Sigmoid colon (tissue), 7 donors: ENCODE data around the gene WSCD1. TPM values are rescaled to one million over a fixed set of nuclear protein-coding genes. Genes with fewer than 3 reads are reported as not detected.

ENCODE experiments used
- DNase-seq: peaks from one replicate; pipeline ENCODE4 v3.0.0-alpha.2; 2019
- H3K27ac ChIP-seq, 4 donors: fragments of 200-600 bp; sonication (generic); one replicate each; pipeline ENCODE4 v1.5.1; 2016 to 2019; ENCODE audit warnings: mild to moderate bottlenecking in 1 of 4
- H3K27me3 ChIP-seq, 3 donors: fragments of 200-600 bp; sonication (generic); one replicate each; pipeline ENCODE4 v1.5.1; 2019; ENCODE audit warnings: mild to moderate bottlenecking in 1 of 3
- H3K36me3 ChIP-seq, 4 donors: fragments of 200-600 bp; sonication (generic); one replicate each; pipeline ENCODE4 v1.5.1; 2016 to 2019
- H3K4me1 ChIP-seq, 4 donors: fragments of 200-600 bp; sonication (generic); one replicate each; pipeline ENCODE4 v1.5.1; 2017 to 2019
- H3K4me3 ChIP-seq, 4 donors: fragments of 200-600 bp; sonication (generic); one replicate each; pipeline ENCODE4 v1.5.1; 2017 to 2019; ENCODE audit warnings: mild to moderate bottlenecking in 2 of 4, moderate library complexity in 1 of 4
- H3K9me3 ChIP-seq, 4 donors: fragments of 200-600 bp in 3 of 4; sonication (generic) in 3 of 4; one replicate each; pipeline versions ENCODE4 v1.5.1 to v1.6.1; 2013 to 2019
- EP300 ChIP-seq, 4 donors: sonication (generic); formaldehyde crosslinking; IDR thresholded peaks; one replicate each; pipeline ENCODE4 v1.6.1; 2017; ENCODE audit warnings: antibody characterized with exemption in 4 of 4
- POLR2A ChIP-seq, 2 donors: fragments of 450-650 bp; IDR thresholded peaks; one replicate each; pipeline ENCODE4 v1.6.1; 2016; ENCODE audit warnings: antibody characterized with exemption in 2 of 2, mild to moderate bottlenecking in 2 of 2, moderate library complexity in 2 of 2
- POLR2AphosphoS5 ChIP-seq, 4 donors: sonication (generic); formaldehyde crosslinking; IDR thresholded peaks; one replicate each; pipeline ENCODE4 v1.6.1; 2017; ENCODE audit warnings: antibody characterized with exemption in 4 of 4
- whole genome bisulfite sequencing, 2 donors: extraction: QIAGEN DNeasy Blood & Tissue Kit; methylation state at CpG; one replicate each; pipeline ENCODE4 v1.1.7; 2013; 5-methylcytosine and 5-hydroxymethylcytosine counted together
- intact Hi-C: fragments of 100-400 bp; cut with DNase I; formaldehyde crosslinking; loops from one replicate; pipeline ENCODE4 v1.15.1; 2023
- polyA plus RNA-seq, 3 donors: library from polyadenylated mRNA; stranded (reverse); fragments of 200-250 nt; gene quantifications; one replicate each; pipeline ENCODE4 v1.2.3, GENCODE V29; 2013
- total RNA-seq, 4 donors: library from RNA; depleted of rRNA; stranded (reverse); fragments of >200 nt; gene quantifications; one replicate each; pipeline ENCODE4 v1.1.0, GENCODE V29; 2016
- TF ChIP-seq, protein P1 (sequence below), 4 experiments: fragments of 450-650 bp in 3 of 4; fragments of 200-600 bp in 1 of 4; IDR thresholded peaks; one replicate each; pipeline ENCODE4 v1.5.1; 2016 to 2019; ENCODE audit warnings: antibody characterized with exemption in 4 of 4, mild to moderate bottlenecking in 3 of 4, moderate library complexity in 2 of 4
- donor health status: healthy with polysubstance abuse.
- donor health status: Bipolar disorder and iron deficiency.
- donor health status: healthy.

Gene WSCD1
- 1 to 10 TPM; 1.6 to 7.5 (median 2.1) TPM for total RNA-seq
- polyA plus RNA-seq, result 1 to 10 TPM; 3.8 to 9.6 (median 9.5) TPM

DNA sequence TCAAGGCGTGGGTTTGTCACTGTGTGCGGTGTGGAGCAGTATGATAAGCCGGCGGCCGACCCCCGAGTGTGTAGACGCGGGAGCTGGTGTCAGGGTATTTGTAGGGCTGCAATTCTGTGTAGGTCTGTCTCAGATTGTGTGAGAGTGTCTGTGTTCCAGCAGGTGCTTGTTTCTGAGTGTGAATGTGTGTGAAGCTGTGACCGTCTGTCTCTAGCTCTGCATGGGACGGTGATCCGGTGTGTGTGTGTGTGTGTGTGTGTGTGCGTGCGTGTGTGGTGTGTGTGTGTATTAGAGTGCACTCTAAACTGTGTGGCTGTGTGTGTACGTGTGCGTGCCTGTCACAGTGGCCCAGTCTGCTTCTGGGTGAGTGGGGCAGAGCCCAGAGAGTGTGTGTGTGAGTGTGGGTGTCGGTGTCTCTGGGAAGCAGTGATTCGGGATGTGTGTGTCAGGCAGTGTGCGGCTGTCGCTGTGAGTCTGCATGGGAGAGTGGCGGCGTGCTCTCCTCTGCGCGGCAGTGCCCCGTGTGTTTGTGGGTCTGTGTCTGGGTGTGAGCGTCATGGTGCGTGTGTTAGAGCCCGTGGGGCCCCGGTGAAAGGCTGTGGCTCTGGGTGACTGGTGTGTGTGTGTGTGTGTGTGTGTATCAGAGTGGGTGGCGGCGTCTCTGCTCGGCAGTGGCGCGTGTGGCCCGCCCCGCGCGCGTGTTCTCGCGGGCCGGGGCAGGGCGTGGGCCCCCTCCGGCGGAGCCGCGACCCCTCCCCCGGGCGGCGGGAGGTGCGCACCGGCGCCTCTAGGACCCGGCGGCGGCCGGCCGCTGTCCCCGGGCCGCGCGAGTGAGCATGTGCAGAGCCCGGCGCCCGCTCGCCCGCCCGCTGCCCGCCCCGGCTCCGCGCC is at the start of gene WSCD1:
WSCD1 (plus strand) TSS at position 841 of the 891 bp plus-strand sequence. CDS start 10,280 bp downstream, outside the sequence.
- H3K36me3 ChIP-seq, result no peaks in the 10 kb centered on the region
- intact Hi-C loops, result no loop called here
- TF ChIP-seq, protein P1, sequence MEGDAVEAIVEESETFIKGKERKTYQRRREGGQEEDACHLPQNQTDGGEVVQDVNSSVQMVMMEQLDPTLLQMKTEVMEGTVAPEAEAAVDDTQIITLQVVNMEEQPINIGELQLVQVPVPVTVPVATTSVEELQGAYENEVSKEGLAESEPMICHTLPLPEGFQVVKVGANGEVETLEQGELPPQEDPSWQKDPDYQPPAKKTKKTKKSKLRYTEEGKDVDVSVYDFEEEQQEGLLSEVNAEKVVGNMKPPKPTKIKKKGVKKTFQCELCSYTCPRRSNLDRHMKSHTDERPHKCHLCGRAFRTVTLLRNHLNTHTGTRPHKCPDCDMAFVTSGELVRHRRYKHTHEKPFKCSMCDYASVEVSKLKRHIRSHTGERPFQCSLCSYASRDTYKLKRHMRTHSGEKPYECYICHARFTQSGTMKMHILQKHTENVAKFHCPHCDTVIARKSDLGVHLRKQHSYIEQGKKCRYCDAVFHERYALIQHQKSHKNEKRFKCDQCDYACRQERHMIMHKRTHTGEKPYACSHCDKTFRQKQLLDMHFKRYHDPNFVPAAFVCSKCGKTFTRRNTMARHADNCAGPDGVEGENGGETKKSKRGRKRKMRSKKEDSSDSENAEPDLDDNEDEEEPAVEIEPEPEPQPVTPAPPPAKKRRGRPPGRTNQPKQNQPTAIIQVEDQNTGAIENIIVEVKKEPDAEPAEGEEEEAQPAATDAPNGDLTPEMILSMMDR (IDR thresholded peaks at IDR 0.05), result no peak
- TF ChIP-seq EP300 (IDR thresholded peaks at IDR 0.05) (no peak), POLR2AphosphoS5 (IDR thresholded peaks at IDR 0.05) (no peak), POLR2A (IDR thresholded peaks at IDR 0.05) (no peak)
- H3K27ac ChIP-seq, result no peak within 1 kb of the TSS
- peaks cover 0 to 25% (median 5%) of the 10 kb centered on the region in 3 donors for H3K27me3 ChIP-seq
- DNase-seq, result no peak
- 2 to 10% methylated on average over 71 of the region's 71 CpGs for WGBS, 2 donors
- peaks cover 0 to 22% (median 15%) of the 10 kb centered on the region in 4 donors for H3K4me1 ChIP-seq
- H3K4me3 ChIP-seq, result peak within 1 kb of the TSS; percentile 29 to 75 (median 63)
- H3K9me3 ChIP-seq, result no peaks in the 10 kb centered on the region

- Histone ChIP-seq H3K27ac (no peak overlapping the region), H3K36me3 (no peaks in the 10 kb centered on the region), H3K27me3 (no peaks in the 10 kb centered on the region), H3K9me3 (no peaks in the 10 kb centered on the region), H3K4me3 (no peak overlapping the region), H3K4me1 (no peaks in the 10 kb centered on the region)
- TF ChIP-seq EP300 (IDR thresholded peaks at IDR 0.05), result no peak
- no peak for TF ChIP-seq POLR2A (IDR thresholded peaks at IDR 0.05)
- no peak for TF ChIP-seq POLR2AphosphoS5 (IDR thresholded peaks at IDR 0.05)
- DNase-seq, result no peak
- WGBS, 2 donors, result 50 to 75% methylated on average over 5 of the region's 5 CpGs
- intact Hi-C loops, result no loop called here
Observed at GRCh38 chr17:6021011-6021400, 49.2 kb upstream of the WSCD1 start.

DNA sequence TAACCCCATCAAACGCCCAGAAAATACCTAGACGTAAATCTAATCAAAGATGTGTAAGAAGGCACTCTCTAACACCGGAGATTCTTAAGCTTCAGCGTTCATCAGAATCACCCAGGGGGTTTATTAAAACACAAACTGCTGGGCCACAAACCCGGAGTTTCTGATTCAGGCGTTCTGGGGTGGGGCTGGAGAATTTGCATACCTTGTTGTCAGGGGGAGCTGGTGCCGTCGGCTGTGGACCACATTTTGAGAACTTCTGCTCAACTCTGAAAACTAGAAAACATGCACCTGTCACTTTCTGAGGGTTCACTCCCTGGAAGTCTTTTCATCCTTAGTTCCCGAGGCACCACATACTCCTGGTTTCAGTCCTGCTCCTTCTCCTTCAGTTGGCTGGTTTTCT is 48.6 kb upstream of the WSCD1 start:
- no peak for DNase-seq
- intact Hi-C loops, result no loop called here
- no peaks in the 10 kb centered on the region for H3K4me1 ChIP-seq
- H3K27me3 ChIP-seq, result no peaks in the 10 kb centered on the region
- H3K36me3 ChIP-seq, result no peaks in the 10 kb centered on the region
- 69 to 83% methylated on average over 9 of the region's 9 CpGs for WGBS, 2 donors
- TF ChIP-seq POLR2AphosphoS5 (IDR thresholded peaks at IDR 0.05), result no peak
- TF ChIP-seq, protein P1 (IDR thresholded peaks at IDR 0.05), result no peak
- TF ChIP-seq EP300 (IDR thresholded peaks at IDR 0.05), result no peak
- TF ChIP-seq POLR2A (IDR thresholded peaks at IDR 0.05), result no peak
- H3K4me3 ChIP-seq, result no peak overlapping the region
- no peaks in the 10 kb centered on the region for H3K9me3 ChIP-seq
- H3K27ac ChIP-seq, result no peak overlapping the region

DNA sequence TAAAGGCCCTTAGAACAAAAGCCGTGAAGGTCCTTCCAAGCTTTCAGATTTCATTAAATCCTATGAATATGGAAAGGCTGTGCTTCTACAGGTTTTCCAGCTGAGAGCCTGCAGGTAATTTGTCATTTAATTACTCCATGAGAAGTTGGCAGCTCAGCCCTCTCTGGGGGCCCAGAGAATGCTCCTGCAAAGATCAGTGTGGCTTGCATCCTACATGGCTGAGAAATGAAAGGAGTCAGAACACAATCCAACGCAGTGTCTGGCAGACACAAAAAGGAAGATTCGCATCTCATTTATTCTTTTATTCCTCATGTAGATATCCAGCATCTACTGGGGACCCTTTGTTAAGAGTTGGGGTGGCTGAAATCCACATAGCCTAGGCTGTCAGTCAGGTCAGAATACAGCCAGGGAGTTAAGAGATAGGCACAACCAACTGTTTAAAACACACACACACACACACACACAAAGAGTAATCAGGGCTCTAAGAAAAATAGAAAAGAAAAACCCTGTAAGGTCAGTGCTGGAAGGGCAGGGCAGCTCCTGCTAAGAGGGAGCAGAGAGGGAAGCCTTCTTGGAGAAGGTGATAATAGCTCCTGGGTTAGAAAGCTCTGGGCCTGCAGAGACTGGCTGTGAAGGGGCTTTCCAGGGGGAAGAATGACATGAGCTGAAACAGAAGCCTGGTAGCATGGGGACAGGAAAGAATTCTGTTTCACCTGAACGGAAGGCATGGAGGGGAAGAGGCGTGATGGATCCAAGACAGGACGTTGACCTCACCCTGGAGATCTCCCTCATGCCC is 46.9 kb upstream of the WSCD1 start:
- TF ChIP-seq, protein P1 (IDR thresholded peaks at IDR 0.05), result no peak
- no peak for TF ChIP-seq POLR2AphosphoS5 (IDR thresholded peaks at IDR 0.05)

DNA sequence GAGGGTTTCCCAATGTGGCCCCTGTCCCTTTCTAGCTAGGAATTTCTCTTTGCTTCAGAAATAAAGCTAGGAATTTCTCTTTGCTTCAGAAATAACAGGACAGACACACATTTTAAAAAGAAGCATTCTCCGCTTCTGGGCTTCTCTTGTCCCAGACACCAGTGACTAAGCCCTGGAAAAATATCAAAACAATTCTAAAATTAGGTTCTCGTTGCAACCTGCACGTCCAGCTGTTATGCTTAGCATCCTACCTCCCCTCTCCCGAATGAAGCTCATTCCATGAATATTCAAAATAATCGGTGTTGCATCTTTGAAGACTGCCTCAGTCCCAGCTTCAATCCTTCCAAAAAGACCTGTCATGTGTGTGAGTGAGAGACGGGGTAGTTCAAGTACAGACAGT is 45.6 kb upstream of the WSCD1 start:
- H3K27me3 ChIP-seq, result no peaks in the 10 kb centered on the region
- no peak overlapping the region for H3K27ac ChIP-seq
- H3K4me3 ChIP-seq, result no peak overlapping the region
- H3K9me3 ChIP-seq, result no peaks in the 10 kb centered on the region
- DNase-seq, result no peak
- H3K4me1 ChIP-seq, result no peaks in the 10 kb centered on the region
- intact Hi-C loops, result no loop called here
- 80 to 82% methylated on average over 6 of the region's 6 CpGs for WGBS, 2 donors
- no peaks in the 10 kb centered on the region for H3K36me3 ChIP-seq
- TF ChIP-seq, protein P1 (IDR thresholded peaks at IDR 0.05), result no peak
- TF ChIP-seq POLR2AphosphoS5 (IDR thresholded peaks at IDR 0.05) (no peak), POLR2A (IDR thresholded peaks at IDR 0.05) (no peak)

More for the DNA sequence above, 46.9 kb upstream of the WSCD1 start:
- no peak overlapping the region for H3K27ac ChIP-seq
- no peak overlapping the region for H3K4me3 ChIP-seq
- no peaks in the 10 kb centered on the region for H3K36me3 ChIP-seq
- H3K9me3 ChIP-seq, result no peaks in the 10 kb centered on the region
- no peak for DNase-seq
- no peaks in the 10 kb centered on the region for H3K27me3 ChIP-seq
- H3K4me1 ChIP-seq, result no peaks in the 10 kb centered on the region
- WGBS, 2 donors, result 71 to 74% methylated on average over 6 of the region's 6 CpGs
- intact Hi-C loops, result no loop called here
